NK-92 (cell line): ENCODE measurements around the gene LCE4A.

Experiments used
- DNase-seq: peaks from one replicate; lab custom pipeline; 2025; ENCODE audit not compliant: unreplicated experiment; lab: John Stamatoyannopoulos, UW

Gene LCE4A

GRCh38 chr1:152745765-152746444 is 37.9 kb downstream of the LCE4A start:
- DNase-seq: no peak

DNA sequence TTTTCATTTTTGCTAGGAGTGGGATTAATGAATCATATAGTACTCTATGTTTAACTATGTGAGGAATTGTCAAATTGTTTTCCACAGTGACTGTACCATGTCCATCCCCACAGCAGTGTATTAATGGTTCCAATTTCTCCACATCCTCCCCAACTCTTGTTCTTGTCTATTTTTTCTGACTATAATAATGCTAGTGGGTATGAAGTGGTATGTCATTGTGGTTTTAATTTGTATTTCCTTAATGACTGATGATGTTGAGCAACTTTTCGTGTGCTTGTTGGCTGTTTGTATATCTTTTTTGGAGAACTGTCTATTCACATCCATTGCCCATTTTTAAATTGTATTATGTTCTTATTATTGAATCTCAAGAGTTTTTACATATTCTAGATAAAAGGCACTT is 39.9 kb downstream of the LCE4A start:
- DNase-seq: no peak

DNA sequence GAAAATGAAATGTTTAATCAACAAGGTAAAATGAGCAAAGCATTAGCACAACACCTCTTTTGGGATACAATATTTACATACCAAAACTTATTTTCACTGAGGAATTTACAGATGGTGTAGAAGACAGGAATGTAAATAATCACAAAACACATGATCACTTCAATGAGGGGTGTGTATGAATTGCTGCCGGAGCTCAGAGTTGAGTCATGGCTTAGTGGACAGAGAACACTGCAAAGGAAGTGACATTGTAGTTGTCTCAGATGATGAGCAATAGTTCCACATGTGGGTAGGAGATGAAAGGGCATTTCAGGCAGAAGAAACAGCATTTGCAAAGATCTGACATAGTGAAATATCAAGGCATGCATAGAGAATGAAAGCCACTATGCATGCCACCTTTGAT is 44.3 kb downstream of the LCE4A start:
- no peak for DNase-seq

DNA sequence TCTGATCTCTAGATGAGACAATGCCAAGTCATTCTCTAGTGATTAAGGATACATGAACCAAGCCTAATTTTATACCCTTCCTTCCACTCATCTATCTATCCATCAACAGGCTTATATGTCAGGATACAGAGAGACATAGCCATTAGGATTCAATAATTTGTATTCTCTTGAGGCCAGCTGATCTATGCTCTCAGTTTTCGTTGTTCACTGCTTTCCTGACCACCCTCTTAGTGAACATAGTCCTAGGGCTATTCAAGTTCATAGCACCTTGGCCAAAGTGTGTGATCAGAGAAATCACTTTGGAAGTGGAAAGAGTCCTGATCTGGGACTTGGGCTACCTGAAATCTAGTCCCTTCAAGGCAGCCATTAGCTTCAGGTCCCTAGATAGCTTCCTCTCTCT is 45.6 kb downstream of the LCE4A start:
- no peak for DNase-seq

GRCh38 chr1:152756872-152757271 is 48.9 kb downstream of the LCE4A start:
- no peak for DNase-seq

- no peak for DNase-seq
These were observed 49.8 kb downstream of the LCE4A start, which contains the start of gene KPRP for GRCh38 chr1:152757747-152758146. TSS of gene KPRP (plus strand) at chr1:152758025. CDS start at chr1:152759589, 1,564 bp downstream.

DNA sequence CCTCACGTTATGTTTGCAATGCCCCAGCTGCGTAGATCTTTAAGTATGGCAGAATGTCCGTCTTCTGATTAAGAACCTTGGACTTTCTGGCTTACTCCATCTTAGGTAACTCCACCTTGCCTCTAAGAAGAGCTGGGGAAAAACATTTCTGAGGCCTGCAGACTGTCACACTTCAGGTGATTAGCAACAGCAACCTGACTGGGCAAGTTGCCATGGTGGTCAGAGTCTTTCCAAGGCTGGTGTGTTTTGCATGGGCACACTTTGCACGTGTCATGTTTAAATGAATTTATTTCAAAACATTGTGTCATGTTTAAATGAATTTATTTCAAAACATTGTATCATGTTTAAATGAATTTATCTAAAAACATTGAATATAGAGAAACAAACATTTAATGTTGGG is 50.7 kb downstream of the LCE4A start:
- no peak for DNase-seq
